HG02623 (cell line): ENCODE data around the gene ANKRD13A.
"Not testable (repeated sequence)": the region's sequence is repeated elsewhere in the genome, so short reads cannot be mapped to it uniquely, and the experiment has no call there.

Source experiments
- ATAC-seq: cut with Tn5 transposase; IDR thresholded peaks from one replicate; pipeline ENCODE4 v1.9.1; 2021; ENCODE audit warnings: moderate library complexity; ENCODE audit not compliant: unreplicated experiment

ANKRD13A gene

GRCh38 chr12:109983432-109984142 lies 15.6 kb upstream of the ANKRD13A start:
- no peak for ATAC-seq

- ATAC-seq = not testable (repeated sequence)
These were observed 13.0 kb upstream of the ANKRD13A start for GRCh38 chr12:109986236-109986635.

GRCh38 chr12:109987615-109988014 lies 11.6 kb upstream of the ANKRD13A start:
- no peak for ATAC-seq

GRCh38 chr12:109988274-109988673 lies 11.0 kb upstream of the ANKRD13A start:
- no peak for ATAC-seq

GRCh38 chr12:109988903-109989302 lies 10.3 kb upstream of the ANKRD13A start:
- ATAC-seq = no peak

- no peak for ATAC-seq
These were observed 9.8 kb upstream of the ANKRD13A start for GRCh38 chr12:109989380-109989779.

- no peak for ATAC-seq
These were observed 7.6 kb upstream of the ANKRD13A start for GRCh38 chr12:109991586-109991985.

- ATAC-seq = no peak
These were observed 6.1 kb upstream of the ANKRD13A start for GRCh38 chr12:109993091-109993490.

GRCh38 chr12:109994401-109995175 lies 4.6 kb upstream of the ANKRD13A start:
- ATAC-seq = no peak

- no peak for ATAC-seq
These were observed 3.9 kb upstream of the ANKRD13A start for GRCh38 chr12:109995361-109995685.

GRCh38 chr12:109995686-109996482 lies 3.3 kb upstream of the ANKRD13A start, which contains the start of gene GIT2:
TSS of gene GIT2 (minus strand) at chr12:109996368. CDS start at chr12:109996224, 144 bp downstream.
- peak; percentile 64 for ATAC-seq

GRCh38 chr12:109996483-109996853 lies 2.8 kb upstream of the ANKRD13A start:
- no peak for ATAC-seq

- no peak for ATAC-seq
These were observed 1.8 kb upstream of the ANKRD13A start for GRCh38 chr12:109997393-109997792.

GRCh38 chr12:109998241-109998903 lies 858 bp upstream of the ANKRD13A start:
- ATAC-seq = no peak

- no peak for ATAC-seq
These were observed 380 bp downstream of the ANKRD13A start for GRCh38 chr12:109999649-109999971.

GRCh38 chr12:109999983-110000505 lies 814 bp downstream of the ANKRD13A start:
- no peak for ATAC-seq

- no peak for ATAC-seq
These were observed 2.4 kb downstream of the ANKRD13A start for GRCh38 chr12:110001596-110001995.

- no peak for ATAC-seq
These were observed 3.7 kb downstream of the ANKRD13A start for GRCh38 chr12:110002676-110003515.

- ATAC-seq = no peak
These were observed 5.4 kb downstream of the ANKRD13A start for GRCh38 chr12:110004598-110004997.
